Measurements from ENCODE around the gene KRTAP1-3. TPM values are rescaled to one million over a fixed set of nuclear protein-coding genes. Genes with fewer than 3 reads are reported as not detected.
A peak's percentile ranks its signal among the peaks of the same experiment; 100 is the strongest.
"Not testable (repeated sequence)": the region's sequence is repeated elsewhere in the genome, so short reads cannot be mapped to it uniquely, and the experiment has no call there.

Gene KRTAP1-3
- total and polyA plus RNA-seq, 2 donors (not counting 1 experiment from before 2014, with no cell fraction given) = not detected

DNA sequence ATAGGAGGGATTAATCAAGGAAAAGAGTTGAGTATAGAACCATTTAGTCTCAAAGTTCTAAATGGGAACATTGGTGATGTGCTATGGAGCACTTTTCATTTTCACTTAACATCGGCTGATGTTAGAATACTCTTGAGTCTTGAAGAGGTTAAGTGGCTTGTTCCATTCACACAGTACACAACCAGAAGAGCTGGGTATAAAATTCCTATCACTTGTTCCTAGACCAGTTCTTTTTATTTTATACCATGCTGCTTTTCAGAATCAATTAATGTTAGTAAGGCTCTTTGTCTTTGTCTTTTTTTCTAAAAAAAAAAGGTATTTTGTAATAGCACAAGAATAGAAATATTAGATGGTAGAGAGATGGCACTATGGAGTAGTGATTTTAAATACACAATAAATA, 8.3 kb upstream of the KRTAP1-3 start:
- TF ChIP-seq, protein P1, sequence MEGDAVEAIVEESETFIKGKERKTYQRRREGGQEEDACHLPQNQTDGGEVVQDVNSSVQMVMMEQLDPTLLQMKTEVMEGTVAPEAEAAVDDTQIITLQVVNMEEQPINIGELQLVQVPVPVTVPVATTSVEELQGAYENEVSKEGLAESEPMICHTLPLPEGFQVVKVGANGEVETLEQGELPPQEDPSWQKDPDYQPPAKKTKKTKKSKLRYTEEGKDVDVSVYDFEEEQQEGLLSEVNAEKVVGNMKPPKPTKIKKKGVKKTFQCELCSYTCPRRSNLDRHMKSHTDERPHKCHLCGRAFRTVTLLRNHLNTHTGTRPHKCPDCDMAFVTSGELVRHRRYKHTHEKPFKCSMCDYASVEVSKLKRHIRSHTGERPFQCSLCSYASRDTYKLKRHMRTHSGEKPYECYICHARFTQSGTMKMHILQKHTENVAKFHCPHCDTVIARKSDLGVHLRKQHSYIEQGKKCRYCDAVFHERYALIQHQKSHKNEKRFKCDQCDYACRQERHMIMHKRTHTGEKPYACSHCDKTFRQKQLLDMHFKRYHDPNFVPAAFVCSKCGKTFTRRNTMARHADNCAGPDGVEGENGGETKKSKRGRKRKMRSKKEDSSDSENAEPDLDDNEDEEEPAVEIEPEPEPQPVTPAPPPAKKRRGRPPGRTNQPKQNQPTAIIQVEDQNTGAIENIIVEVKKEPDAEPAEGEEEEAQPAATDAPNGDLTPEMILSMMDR (conservative IDR thresholded peaks at IDR 0.05 in 1 of 2, IDR thresholded peaks at IDR 0.05 in 1 of 2; ENCODE audit: low read depth in 1 of 2, low read length in 2 of 2) = no peak
- TF ChIP-seq EZH2 (IDR thresholded peaks at IDR 0.05; ENCODE audit: low read length, missing control alignments) = no peak
- no peak overlapping the region for H3K9ac ChIP-seq (ENCODE audit: insufficient read depth, low read length)
- H3K4me3 ChIP-seq (replicated peaks in 1 of 4; ENCODE audit: control extremely low read depth in 1 of 4, insufficient read depth in 1 of 4, low read depth in 3 of 4, low read length in 4 of 4) = no peak overlapping the region
- no peak overlapping the region for H2AFZ ChIP-seq (ENCODE audit: low read length)
- H3K9me3 ChIP-seq (ENCODE audit: control insufficient read depth, insufficient read depth, low read depth, low read length) = no peaks in the 10 kb centered on the region
- H3K4me1 ChIP-seq (ENCODE audit: control insufficient read depth, extremely low read depth, insufficient read depth, low read length) = no peaks in the 10 kb centered on the region
- no peaks in the 10 kb centered on the region for H3K27me3 ChIP-seq (ENCODE audit: control insufficient read depth, insufficient read depth, low read length)
- H3K36me3 ChIP-seq (ENCODE audit: control insufficient read depth, insufficient read depth, low read length) = no peaks in the 10 kb centered on the region
- no peak for DNase-seq (ENCODE audit: low read depth in 2 of 2)
- no peaks in the 10 kb centered on the region for H4K20me1 ChIP-seq (ENCODE audit: control insufficient read depth, extremely low read depth, insufficient read depth, low read length)
- H3K4me2 ChIP-seq (ENCODE audit: extremely low read depth, insufficient read depth, low read length) = no peak overlapping the region
- H3K79me2 ChIP-seq (ENCODE audit: control insufficient read depth, insufficient read depth, low read length) = no peaks in the 10 kb centered on the region
- H3K27ac ChIP-seq (ENCODE audit: insufficient read depth, low read length) = no peak overlapping the region

DNA sequence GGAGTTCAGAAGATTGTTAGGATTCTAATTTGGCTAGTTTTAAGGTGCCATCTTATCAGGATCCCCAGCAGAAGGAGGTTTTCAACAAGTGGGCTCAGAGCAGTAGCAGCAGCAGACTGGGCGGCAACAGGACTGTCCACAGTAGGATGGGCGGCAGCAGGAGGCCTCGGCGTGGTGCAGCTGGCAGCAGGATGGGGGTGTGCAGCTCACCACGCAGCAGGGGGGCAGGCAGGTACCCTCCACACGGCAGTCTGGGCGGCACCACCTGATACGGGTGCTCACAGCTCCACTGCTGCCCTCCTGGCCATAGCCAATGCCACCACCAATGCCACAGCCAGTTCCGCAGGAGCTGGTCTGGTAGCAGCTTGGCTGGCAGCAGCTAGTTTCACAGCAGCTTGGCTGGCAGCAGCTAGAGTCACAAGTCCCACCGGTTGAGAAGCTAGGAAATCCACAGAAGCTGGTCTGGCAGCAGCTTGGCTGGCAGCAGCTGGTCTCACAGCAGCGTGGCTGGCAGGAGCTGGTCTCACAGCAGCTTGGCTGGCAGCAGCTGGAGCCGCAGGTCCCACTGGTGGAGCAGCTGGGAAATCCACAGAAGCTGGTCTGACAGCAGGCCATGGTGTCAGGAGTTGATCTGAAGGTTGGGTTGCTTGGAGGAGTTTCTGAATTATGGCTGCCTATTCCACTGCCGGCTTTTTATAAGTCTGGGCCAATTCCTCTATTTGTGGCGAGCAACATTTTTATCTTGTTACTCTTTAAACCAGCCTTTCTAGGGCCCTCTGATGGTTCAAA, 6.3 kb upstream of the KRTAP1-3 start, which contains the start of gene KRTAP1-1:
Gene KRTAP1-1, minus strand, starts transcription at position 668 of the 789 bp plus-strand sequence. Its CDS starts 53 bp downstream, at position 615.
- not testable (repeated sequence) for H4K20me1 ChIP-seq (ENCODE audit: control insufficient read depth, extremely low read depth, insufficient read depth, low read length); H3K27ac ChIP-seq (ENCODE audit: insufficient read depth, low read length); H3K9ac ChIP-seq (ENCODE audit: insufficient read depth, low read length); H3K27me3 ChIP-seq (ENCODE audit: control insufficient read depth, insufficient read depth, low read length); H3K79me2 ChIP-seq (ENCODE audit: control insufficient read depth, insufficient read depth, low read length); DNase-seq (ENCODE audit: low read depth in 2 of 2); H3K4me3 ChIP-seq (replicated peaks in 1 of 4; ENCODE audit: control extremely low read depth in 1 of 4, insufficient read depth in 1 of 4, low read depth in 3 of 4, low read length in 4 of 4); H2AFZ ChIP-seq (ENCODE audit: low read length); H3K4me1 ChIP-seq (ENCODE audit: control insufficient read depth, extremely low read depth, insufficient read depth, low read length); H3K9me3 ChIP-seq (ENCODE audit: control insufficient read depth, insufficient read depth, low read depth, low read length); H3K36me3 ChIP-seq (ENCODE audit: control insufficient read depth, insufficient read depth, low read length); H3K4me2 ChIP-seq (ENCODE audit: extremely low read depth, insufficient read depth, low read length)
- TF ChIP-seq, protein P1 (conservative IDR thresholded peaks at IDR 0.05 in 1 of 2, IDR thresholded peaks at IDR 0.05 in 1 of 2; ENCODE audit: low read depth in 1 of 2, low read length in 2 of 2) = peak in 1 of 2 donors; percentile 3

DNA sequence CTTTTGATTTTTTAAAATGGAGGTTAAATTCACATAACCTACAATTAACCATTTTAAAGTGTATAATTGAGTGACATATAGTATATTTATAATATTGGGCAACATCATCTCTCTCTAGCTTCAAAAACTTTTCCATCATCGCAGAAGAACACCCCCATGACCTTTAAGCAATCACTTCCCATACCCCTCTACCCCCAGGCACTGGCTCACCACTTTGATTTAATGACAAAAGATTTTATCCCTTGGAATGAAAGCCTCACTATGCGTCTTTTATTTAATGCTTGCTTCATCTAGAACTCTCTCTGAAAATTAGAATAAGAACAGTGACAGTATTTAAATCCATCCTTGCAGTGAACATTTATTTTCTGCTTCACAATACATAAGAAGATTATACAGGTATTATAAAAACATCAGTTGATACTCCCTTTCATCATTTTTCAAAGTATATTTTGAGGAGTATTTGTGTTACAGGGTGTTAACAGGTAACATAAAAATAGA, 3.2 kb upstream of the KRTAP1-3 start:
- no peak overlapping the region for H2AFZ ChIP-seq (ENCODE audit: low read length)
- no peaks in the 10 kb centered on the region for H3K27me3 ChIP-seq (ENCODE audit: control insufficient read depth, insufficient read depth, low read length)
- H3K27ac ChIP-seq (ENCODE audit: insufficient read depth, low read length) = no peak overlapping the region
- no peak overlapping the region for H3K4me3 ChIP-seq (replicated peaks in 1 of 4; ENCODE audit: control extremely low read depth in 1 of 4, insufficient read depth in 1 of 4, low read depth in 3 of 4, low read length in 4 of 4)
- H3K79me2 ChIP-seq (ENCODE audit: control insufficient read depth, insufficient read depth, low read length) = no peaks in the 10 kb centered on the region
- no peaks in the 10 kb centered on the region for H3K4me1 ChIP-seq (ENCODE audit: control insufficient read depth, extremely low read depth, insufficient read depth, low read length)
- H3K9me3 ChIP-seq (ENCODE audit: control insufficient read depth, insufficient read depth, low read depth, low read length) = no peaks in the 10 kb centered on the region
- H3K9ac ChIP-seq (ENCODE audit: insufficient read depth, low read length) = no peak overlapping the region
- no peaks in the 10 kb centered on the region for H3K36me3 ChIP-seq (ENCODE audit: control insufficient read depth, insufficient read depth, low read length)
- H4K20me1 ChIP-seq (ENCODE audit: control insufficient read depth, extremely low read depth, insufficient read depth, low read length) = no peaks in the 10 kb centered on the region
- no peak for DNase-seq (ENCODE audit: low read depth in 2 of 2)
- no peak overlapping the region for H3K4me2 ChIP-seq (ENCODE audit: extremely low read depth, insufficient read depth, low read length)
- TF ChIP-seq EZH2 (IDR thresholded peaks at IDR 0.05; ENCODE audit: low read length, missing control alignments) = no peak
- TF ChIP-seq, protein P1 (conservative IDR thresholded peaks at IDR 0.05 in 1 of 2, IDR thresholded peaks at IDR 0.05 in 1 of 2; ENCODE audit: low read depth in 1 of 2, low read length in 2 of 2) = no peak

All from fibroblast of lung (primary cell).